ENCODE measurements around the gene TUBGCP3. TPM values are rescaled to one million over a fixed set of nuclear protein-coding genes. Genes with fewer than 3 reads are reported as not detected.

Gene TUBGCP3
- total and polyA plus RNA-seq, 10 donors, result 9.1 to 69.8 (median 48.7) TPM

DNA sequence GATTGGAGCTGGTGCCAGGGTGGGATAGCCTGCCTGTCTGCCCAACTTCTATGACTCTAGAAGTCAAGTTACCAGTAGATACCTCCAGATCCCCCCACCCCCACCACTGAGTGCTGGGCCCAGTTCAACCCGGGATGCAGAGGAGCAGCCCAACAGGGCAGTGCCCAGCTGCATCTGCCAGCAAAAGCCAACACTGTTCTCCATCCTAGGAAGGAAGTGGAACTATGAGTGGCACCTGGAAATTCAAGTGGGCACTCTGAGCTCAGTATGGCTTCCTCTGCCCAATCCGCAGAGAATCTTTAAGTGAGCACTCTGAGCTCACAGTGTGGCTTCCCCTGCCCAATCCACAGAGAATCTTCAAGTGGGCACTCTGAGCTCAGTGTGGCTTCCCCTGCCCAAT, 14.2 kb downstream of the TUBGCP3 start:
- Histone ChIP-seq H3K4me1 (peaks cover 10 to 80% (median 48%) of the 10 kb centered on the region in 6 donors), H3K27ac (peak overlapping the region in 2 of 8 donors; percentile 66 to 68), H3K4me3 (no peak overlapping the region), H3K36me3 (peaks cover 0 to 6% (median 1%) of the 10 kb centered on the region in 6 donors), H3K9me3 (no peaks in the 10 kb centered on the region), H3K27me3 (replicated peaks in 1 of 7) (no peaks in the 10 kb centered on the region)
- no peak for DNase-seq
- intact Hi-C loops (cut with DNase I; ENCODE audit: low total_unique reads), result no loop called here
- TF ChIP-seq POLR2AphosphoS5 (IDR thresholded peaks at IDR 0.05) (no peak), CTCF (IDR thresholded peaks at IDR 0.05 in 8 of 11, conservative IDR thresholded peaks at IDR 0.05 in 3 of 11) (no peak), POLR2A (IDR thresholded peaks at IDR 0.05) (no peak)
- 62 to 78% (median 68%) methylated on average over 1 to 2 of the region's 2 CpGs for WGBS, 5 donors

- Histone ChIP-seq H3K4me1 (peaks cover 10 to 78% (median 48%) of the 10 kb centered on the region in 6 donors), H3K27me3 (replicated peaks in 1 of 7) (no peaks in the 10 kb centered on the region), H3K9me3 (no peaks in the 10 kb centered on the region), H3K27ac (no peak overlapping the region), H3K4me3 (no peak overlapping the region), H3K36me3 (peaks cover 0 to 19% (median 11%) of the 10 kb centered on the region in 6 donors)
- WGBS, 5 donors, result 79 to 89% (median 84%) methylated on average over 5 of the region's 5 CpGs
- TF ChIP-seq POLR2A (IDR thresholded peaks at IDR 0.05), result no peak
- TF ChIP-seq POLR2AphosphoS5 (IDR thresholded peaks at IDR 0.05), result no peak
- TF ChIP-seq CTCF (IDR thresholded peaks at IDR 0.05 in 8 of 11, conservative IDR thresholded peaks at IDR 0.05 in 3 of 11), result no peak
- no peak for DNase-seq
- intact Hi-C loops (cut with DNase I; ENCODE audit: low total_unique reads), result no loop called here
Observed at GRCh38 chr13:112572366-112572765, 15.6 kb downstream of the TUBGCP3 start.

GRCh38 chr13:112569821-112570220, 18.1 kb downstream of the TUBGCP3 start:
- Histone ChIP-seq H3K4me1 (peaks cover 8 to 60% (median 36%) of the 10 kb centered on the region in 6 donors), H3K4me3 (no peak overlapping the region), H3K9me3 (no peaks in the 10 kb centered on the region), H3K36me3 (peaks cover 0 to 43% (median 21%) of the 10 kb centered on the region in 6 donors), H3K27me3 (replicated peaks in 1 of 7) (no peaks in the 10 kb centered on the region), H3K27ac (no peak overlapping the region)
- 58 to 76% (median 71%) methylated on average over 6 to 7 of the region's 7 CpGs for WGBS, 5 donors
- intact Hi-C loops (cut with DNase I; ENCODE audit: low total_unique reads), result no loop called here
- TF ChIP-seq POLR2A (IDR thresholded peaks at IDR 0.05) (no peak), CTCF (IDR thresholded peaks at IDR 0.05 in 8 of 11, conservative IDR thresholded peaks at IDR 0.05 in 3 of 11) (no peak), POLR2AphosphoS5 (IDR thresholded peaks at IDR 0.05) (no peak)
- no peak for DNase-seq

DNA sequence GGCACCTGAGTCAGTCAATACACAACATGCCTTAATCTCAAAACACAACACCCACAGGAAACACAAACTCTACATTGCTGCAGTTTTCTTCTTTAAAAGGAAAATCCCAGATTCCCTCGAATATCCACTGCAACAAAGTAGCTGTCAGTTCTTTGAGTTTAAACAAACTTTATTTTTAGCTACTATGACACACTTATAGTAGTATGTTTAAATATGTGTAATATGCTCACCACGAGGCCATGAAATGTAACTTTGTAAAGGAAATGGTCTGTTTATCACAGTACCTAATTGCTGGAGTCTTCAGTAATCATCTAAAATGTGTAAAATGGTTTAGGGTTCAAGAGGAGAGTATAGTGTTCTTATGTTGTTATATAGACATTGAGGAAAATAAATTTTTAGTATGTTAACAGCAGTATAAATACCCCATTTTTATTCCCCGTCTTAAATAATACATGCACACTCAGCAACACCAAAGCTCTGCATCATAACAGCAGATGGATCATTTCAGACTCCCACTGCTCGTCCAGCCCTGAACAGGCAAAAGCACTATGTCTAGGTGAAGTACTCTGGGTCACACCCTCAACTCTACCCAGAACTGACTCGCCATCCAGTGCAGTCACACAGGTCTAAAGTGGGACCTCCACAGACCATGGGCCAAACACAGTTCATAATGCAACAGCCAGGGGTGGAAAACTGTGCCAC, 20.6 kb downstream of the TUBGCP3 start:
- DNase-seq, result no peak
- Histone ChIP-seq H3K9me3 (no peaks in the 10 kb centered on the region), H3K27ac (no peak overlapping the region), H3K4me3 (no peak overlapping the region), H3K27me3 (replicated peaks in 1 of 7) (no peaks in the 10 kb centered on the region), H3K36me3 (peaks cover 0 to 69% (median 35%) of the 10 kb centered on the region in 6 donors), H3K4me1 (peaks cover 0 to 38% (median 19%) of the 10 kb centered on the region in 6 donors)
- intact Hi-C loops (cut with DNase I; ENCODE audit: low total_unique reads), result no loop called here
- no peak for TF ChIP-seq POLR2A (IDR thresholded peaks at IDR 0.05)
- TF ChIP-seq POLR2AphosphoS5 (IDR thresholded peaks at IDR 0.05), result no peak
- TF ChIP-seq CTCF (IDR thresholded peaks at IDR 0.05 in 8 of 11, conservative IDR thresholded peaks at IDR 0.05 in 3 of 11), result no peak
- 78 to 89% (median 84%) methylated on average over 5 of the region's 5 CpGs for WGBS, 5 donors

All from spleen (tissue), 11 donors.